HepG2 (cell line): Measurements from ENCODE around the gene SNRNP27. TPM values are rescaled to one million over a fixed set of nuclear protein-coding genes. Genes with fewer than 3 reads are reported as not detected.

Experiments
- ATAD3A ChIP-seq: sonication (generic); formaldehyde crosslinking; IDR thresholded peaks from 2 replicates; pipeline ENCODE4 v1.4.0; 2020; ENCODE audit warnings: missing genetic modification reagents
- ETV5 ChIP-seq: IDR thresholded peaks from 2 replicates; pipeline ENCODE4 v1.6.1; 2018; ENCODE audit warnings: missing biosample characterization, missing genetic modification reagents, inconsistent platforms, borderline replicate concordance
- MIXL1 ChIP-seq: IDR thresholded peaks from 2 replicates; pipeline ENCODE4 v1.6.1; 2016
- MYNN ChIP-seq: sonication (generic); formaldehyde crosslinking; IDR thresholded peaks from 2 replicates; pipeline ENCODE4 v1.4.0; 2020; ENCODE audit warnings: mild to moderate bottlenecking, low read depth, missing genetic modification reagents
- SPEN ChIP-seq: sonication (generic); formaldehyde crosslinking; IDR thresholded peaks from 2 replicates; pipeline ENCODE4 v1.5.1; 2020; ENCODE audit warnings: low read depth, mild to moderate bottlenecking, missing genetic modification reagents
- TBL1XR1 ChIP-seq: fragments of 150-350 bp; IDR thresholded peaks from 2 replicates; pipeline ENCODE4 v1.6.1; 2014; ENCODE audit warnings: borderline replicate concordance, low read length; ENCODE audit not compliant: partially characterized antibody
- TMF1 ChIP-seq: sonication (generic); formaldehyde crosslinking; IDR thresholded peaks from 2 replicates; pipeline ENCODE4 v1.8.1; 2022; ENCODE audit warnings: low read depth, missing genetic modification reagents
- U2AF1 ChIP-seq: fragments of 200-400 bp; formaldehyde crosslinking; optimal IDR thresholded peaks from 2 replicates; pipeline ENCODE3; 2017; ENCODE audit warnings: mild to moderate bottlenecking, low read depth, low read length
- ZNF282 ChIP-seq: fragments of 450-650 bp; IDR thresholded peaks from 2 replicates; pipeline ENCODE4 v1.6.1; 2018; ENCODE audit not compliant: partially characterized antibody
- ZNF496 ChIP-seq: sonication (generic); formaldehyde crosslinking; IDR thresholded peaks from 2 replicates; pipeline ENCODE4 v1.8.1; 2023; ENCODE audit warnings: mild to moderate bottlenecking, moderate library complexity, missing genetic modification reagents; ENCODE audit not compliant: insufficient replicate concordance
- ZNF564 ChIP-seq: sonication (generic); formaldehyde crosslinking; IDR thresholded peaks from 2 replicates; pipeline ENCODE4 v1.8.1; 2023; ENCODE audit warnings: mild to moderate bottlenecking, missing genetic modification reagents
- ZNF598 ChIP-seq: sonication (generic); formaldehyde crosslinking; IDR thresholded peaks from 2 replicates; pipeline ENCODE4 v1.5.1; 2020; ENCODE audit warnings: mild to moderate bottlenecking, missing genetic modification reagents, borderline replicate concordance
- polyA plus RNA-seq, 8 experiments: library from polyadenylated mRNA; depleted of rRNA in 3 of 8; stranded (reverse) in 7 of 8; unstranded in 1 of 8; fragments of >200 nt; fragmentation: Illumina TruSeq in 4 of 8; extraction: Trizol in 4 of 8; gene quantifications; 2 replicates each; pipeline versions ENCODE4 v1.2.1 to v1.2.3, GENCODE V29; 2011 to 2016; ENCODE audit warnings: low read depth in 4 of 8, missing spikeins in 1 of 8, mixed read lengths in 1 of 8; ENCODE audit not compliant: insufficient read depth in 1 of 8
- total RNA-seq, 5 experiments: library from RNA; depleted of rRNA; stranded (reverse); fragments of >200 nt; fragmentation: Illumina TruSeq; extraction: Trizol; gene quantifications; 2 replicates each; pipeline ENCODE4 v1.2.3, GENCODE V29; 2016; ENCODE audit warnings: low read depth in 1 of 5
- TF ChIP-seq, protein P1 (sequence below): sonication (generic); formaldehyde crosslinking; IDR thresholded peaks from 2 replicates; pipeline ENCODE4 v1.4.0; 2020; ENCODE audit warnings: missing genetic modification reagents, borderline replicate concordance
- TF ChIP-seq, protein P2 (sequence below): sonication (generic); formaldehyde crosslinking; IDR thresholded peaks from 2 replicates; pipeline ENCODE4 v1.5.0; 2020; ENCODE audit warnings: missing genetic modification reagents, mild to moderate bottlenecking, borderline replicate concordance
- TF ChIP-seq, protein P3 (sequence below): sonication (generic); formaldehyde crosslinking; IDR thresholded peaks from 2 replicates; pipeline ENCODE4 v1.9.0; 2021; ENCODE audit warnings: missing genetic modification reagents, borderline replicate concordance
- TF ChIP-seq, protein P4 (sequence below): sonication (generic); formaldehyde crosslinking; IDR thresholded peaks from 2 replicates; pipeline ENCODE4 v1.5.0; 2020; ENCODE audit warnings: mild to moderate bottlenecking, missing genetic modification reagents
- TF ChIP-seq, protein P5 (sequence below): sonication (generic); formaldehyde crosslinking; IDR thresholded peaks from 2 replicates; pipeline ENCODE4 v1.8.0; 2022; ENCODE audit warnings: missing genetic modification reagents, mild to moderate bottlenecking, borderline replicate concordance
- TF ChIP-seq, protein P6 (sequence below): sonication (generic); formaldehyde crosslinking; IDR thresholded peaks from 2 replicates; pipeline ENCODE4 v1.5.0; 2020; ENCODE audit warnings: missing genetic modification reagents, mild to moderate bottlenecking, borderline replicate concordance

Gene SNRNP27
- total and polyA plus RNA-seq, 2 of the 13 experiments (the other 11 are each of a cell fraction or from before 2014, with no cell fraction given), result 49.8 to 54.6 TPM

DNA sequence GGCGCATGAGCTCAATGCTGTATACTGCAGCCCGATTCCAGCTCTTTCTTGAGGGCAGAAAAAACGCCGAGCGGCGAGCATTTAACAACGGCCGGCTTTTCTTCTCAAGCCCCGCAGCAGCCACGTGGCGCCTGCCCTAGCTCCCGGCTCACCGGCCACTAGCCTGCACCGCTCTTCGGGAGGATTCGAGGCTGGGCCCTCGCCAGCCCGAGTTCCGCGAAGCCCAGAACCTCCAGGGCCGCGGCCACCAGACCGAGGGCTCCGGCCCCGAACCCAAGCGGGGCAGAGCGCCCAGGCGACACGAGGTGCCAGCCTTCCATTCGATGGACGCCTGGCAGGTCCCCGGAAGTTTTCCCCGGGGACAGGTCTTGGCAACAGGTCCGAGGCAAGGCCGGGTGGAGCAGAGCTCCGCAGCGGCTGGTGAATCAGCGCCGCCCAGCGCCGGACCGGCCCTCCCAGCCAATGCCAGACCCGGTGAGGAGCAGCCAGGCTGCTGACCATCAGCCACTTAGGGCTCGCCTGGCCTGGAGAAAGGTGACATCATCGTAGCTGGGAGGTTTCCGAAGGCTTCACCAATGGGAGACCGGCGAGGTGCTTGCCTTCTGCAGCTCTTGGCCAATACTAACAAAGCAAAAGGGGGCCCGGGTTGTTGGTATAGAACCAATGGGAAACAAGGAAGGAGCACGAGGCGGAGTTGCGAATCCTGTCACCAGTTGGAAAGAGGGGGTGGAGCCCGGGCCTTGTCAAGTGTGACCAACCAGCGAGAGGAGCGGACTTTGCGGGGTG lies 20.6 kb downstream of the SNRNP27 start (continued):
- TF ChIP-seq, protein P1, sequence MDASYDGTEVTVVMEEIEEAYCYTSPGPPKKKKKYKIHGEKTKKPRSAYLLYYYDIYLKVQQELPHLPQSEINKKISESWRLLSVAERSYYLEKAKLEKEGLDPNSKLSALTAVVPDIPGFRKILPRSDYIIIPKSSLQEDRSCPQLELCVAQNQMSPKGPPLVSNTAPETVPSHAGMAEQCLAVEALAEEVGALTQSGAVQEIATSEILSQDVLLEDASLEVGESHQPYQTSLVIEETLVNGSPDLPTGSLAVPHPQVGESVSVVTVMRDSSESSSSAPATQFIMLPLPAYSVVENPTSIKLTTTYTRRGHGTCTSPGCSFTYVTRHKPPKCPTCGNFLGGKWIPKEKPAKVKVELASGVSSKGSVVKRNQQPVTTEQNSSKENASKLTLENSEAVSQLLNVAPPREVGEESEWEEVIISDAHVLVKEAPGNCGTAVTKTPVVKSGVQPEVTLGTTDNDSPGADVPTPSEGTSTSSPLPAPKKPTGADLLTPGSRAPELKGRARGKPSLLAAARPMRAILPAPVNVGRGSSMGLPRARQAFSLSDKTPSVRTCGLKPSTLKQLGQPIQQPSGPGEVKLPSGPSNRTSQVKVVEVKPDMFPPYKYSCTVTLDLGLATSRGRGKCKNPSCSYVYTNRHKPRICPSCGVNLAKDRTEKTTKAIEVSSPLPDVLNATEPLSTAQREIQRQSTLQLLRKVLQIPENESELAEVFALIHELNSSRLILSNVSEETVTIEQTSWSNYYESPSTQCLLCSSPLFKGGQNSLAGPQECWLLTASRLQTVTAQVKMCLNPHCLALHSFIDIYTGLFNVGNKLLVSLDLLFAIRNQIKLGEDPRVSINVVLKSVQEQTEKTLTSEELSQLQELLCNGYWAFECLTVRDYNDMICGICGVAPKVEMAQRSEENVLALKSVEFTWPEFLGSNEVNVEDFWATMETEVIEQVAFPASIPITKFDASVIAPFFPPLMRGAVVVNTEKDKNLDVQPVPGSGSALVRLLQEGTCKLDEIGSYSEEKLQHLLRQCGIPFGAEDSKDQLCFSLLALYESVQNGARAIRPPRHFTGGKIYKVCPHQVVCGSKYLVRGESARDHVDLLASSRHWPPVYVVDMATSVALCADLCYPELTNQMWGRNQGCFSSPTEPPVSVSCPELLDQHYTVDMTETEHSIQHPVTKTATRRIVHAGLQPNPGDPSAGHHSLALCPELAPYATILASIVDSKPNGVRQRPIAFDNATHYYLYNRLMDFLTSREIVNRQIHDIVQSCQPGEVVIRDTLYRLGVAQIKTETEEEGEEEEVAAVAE (CRISPR knock-in tag), result peak; percentile 9; the same call in 1 of the 2 replicates
- TF ChIP-seq MYNN (CRISPR knock-in tag) (peak; percentile 97), ZNF564 (CRISPR knock-in tag) (peak; percentile 79; the same call in 1 of the 2 replicates), ZNF282 (no peak), MIXL1 (CRISPR knock-in tag) (peak; percentile 30; the same call in 1 of the 2 replicates), TMF1 (CRISPR knock-in tag) (no peak), ATAD3A (no peak), ZNF496 (CRISPR knock-in tag) (no peak), TBL1XR1 (peak; percentile 44), U2AF1 (peak; percentile 20), ZNF598 (CRISPR knock-in tag) (peak; percentile 97), SPEN (peak; percentile 89), ETV5 (CRISPR knock-in tag) (peak; percentile 92)
- TF ChIP-seq, protein P2, sequence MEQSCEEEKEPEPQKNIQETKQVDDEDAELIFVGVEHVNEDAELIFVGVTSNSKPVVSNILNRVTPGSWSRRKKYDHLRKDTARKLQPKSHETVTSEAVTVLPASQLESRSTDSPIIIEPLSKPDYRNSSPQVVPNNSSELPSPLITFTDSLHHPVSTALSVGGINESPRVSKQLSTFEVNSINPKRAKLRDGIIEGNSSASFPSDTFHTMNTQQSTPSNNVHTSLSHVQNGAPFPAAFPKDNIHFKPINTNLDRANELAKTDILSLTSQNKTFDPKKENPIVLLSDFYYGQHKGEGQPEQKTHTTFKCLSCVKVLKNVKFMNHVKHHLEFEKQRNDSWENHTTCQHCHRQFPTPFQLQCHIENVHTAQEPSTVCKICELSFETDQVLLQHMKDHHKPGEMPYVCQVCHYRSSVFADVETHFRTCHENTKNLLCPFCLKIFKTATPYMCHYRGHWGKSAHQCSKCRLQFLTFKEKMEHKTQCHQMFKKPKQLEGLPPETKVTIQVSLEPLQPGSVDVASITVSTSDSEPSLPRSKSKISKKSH (CRISPR knock-in tag), result peak; percentile 96; the same call in 1 of the 2 replicates
- TF ChIP-seq, protein P3, sequence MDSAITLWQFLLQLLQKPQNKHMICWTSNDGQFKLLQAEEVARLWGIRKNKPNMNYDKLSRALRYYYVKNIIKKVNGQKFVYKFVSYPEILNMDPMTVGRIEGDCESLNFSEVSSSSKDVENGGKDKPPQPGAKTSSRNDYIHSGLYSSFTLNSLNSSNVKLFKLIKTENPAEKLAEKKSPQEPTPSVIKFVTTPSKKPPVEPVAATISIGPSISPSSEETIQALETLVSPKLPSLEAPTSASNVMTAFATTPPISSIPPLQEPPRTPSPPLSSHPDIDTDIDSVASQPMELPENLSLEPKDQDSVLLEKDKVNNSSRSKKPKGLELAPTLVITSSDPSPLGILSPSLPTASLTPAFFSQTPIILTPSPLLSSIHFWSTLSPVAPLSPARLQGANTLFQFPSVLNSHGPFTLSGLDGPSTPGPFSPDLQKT (CRISPR knock-in tag), result no peak
- TF ChIP-seq, protein P4, sequence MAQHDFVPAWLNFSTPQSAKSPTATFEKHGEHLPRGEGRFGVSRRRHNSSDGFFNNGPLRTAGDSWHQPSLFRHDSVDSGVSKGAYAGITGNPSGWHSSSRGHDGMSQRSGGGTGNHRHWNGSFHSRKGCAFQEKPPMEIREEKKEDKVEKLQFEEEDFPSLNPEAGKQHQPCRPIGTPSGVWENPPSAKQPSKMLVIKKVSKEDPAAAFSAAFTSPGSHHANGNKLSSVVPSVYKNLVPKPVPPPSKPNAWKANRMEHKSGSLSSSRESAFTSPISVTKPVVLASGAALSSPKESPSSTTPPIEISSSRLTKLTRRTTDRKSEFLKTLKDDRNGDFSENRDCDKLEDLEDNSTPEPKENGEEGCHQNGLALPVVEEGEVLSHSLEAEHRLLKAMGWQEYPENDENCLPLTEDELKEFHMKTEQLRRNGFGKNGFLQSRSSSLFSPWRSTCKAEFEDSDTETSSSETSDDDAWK, result no peak
- TF ChIP-seq, protein P5, sequence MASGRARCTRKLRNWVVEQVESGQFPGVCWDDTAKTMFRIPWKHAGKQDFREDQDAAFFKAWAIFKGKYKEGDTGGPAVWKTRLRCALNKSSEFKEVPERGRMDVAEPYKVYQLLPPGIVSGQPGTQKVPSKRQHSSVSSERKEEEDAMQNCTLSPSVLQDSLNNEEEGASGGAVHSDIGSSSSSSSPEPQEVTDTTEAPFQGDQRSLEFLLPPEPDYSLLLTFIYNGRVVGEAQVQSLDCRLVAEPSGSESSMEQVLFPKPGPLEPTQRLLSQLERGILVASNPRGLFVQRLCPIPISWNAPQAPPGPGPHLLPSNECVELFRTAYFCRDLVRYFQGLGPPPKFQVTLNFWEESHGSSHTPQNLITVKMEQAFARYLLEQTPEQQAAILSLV (CRISPR knock-in tag), result peak; percentile 85
- TF ChIP-seq, protein P6, sequence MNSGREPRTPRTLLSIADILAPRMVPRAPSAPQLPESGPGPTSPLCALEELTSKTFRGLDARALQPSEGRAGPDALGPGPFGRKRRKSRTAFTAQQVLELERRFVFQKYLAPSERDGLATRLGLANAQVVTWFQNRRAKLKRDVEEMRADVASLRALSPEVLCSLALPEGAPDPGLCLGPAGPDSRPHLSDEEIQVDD, result peak; percentile 91; the same call in 1 of the 2 replicates
